Stimulated activated CD4-positive, alpha-beta T cell treated with anti-CD3 and anti-CD28 coated beads, Interleukin-12 subunit alpha, Interleukin-12 subunit beta, amount 100 ng/mL, for 24 hours (primary cell): Measurements from ENCODE around the gene APOB.

Source experiments
- DNase-seq, 2 experiments: peaks; one replicate each; pipeline ENCODE4 v3.0.0-alpha.2; 2020; ENCODE audit warnings: low read depth in 2 of 2

Gene APOB

DNA sequence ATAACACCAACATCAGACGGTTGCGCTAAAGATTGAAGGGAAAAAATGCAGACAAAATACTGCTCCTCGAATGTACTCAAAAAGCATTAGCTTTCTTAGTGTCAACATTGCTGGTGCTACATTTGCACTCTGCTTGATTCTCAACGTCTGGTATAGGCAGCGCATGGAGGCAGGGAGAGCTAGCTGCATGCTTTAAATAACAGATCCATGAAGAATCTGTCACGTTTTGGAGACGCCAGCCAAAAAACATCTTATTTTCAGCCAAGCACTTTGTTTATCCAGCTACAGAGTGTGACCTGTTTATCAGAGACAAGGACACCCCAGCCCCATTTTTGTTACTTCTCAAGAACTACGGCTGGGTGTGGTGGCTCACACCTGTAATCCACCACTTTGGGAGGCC lies 59.5 kb downstream of the APOB start:
- no peak for DNase-seq

DNA sequence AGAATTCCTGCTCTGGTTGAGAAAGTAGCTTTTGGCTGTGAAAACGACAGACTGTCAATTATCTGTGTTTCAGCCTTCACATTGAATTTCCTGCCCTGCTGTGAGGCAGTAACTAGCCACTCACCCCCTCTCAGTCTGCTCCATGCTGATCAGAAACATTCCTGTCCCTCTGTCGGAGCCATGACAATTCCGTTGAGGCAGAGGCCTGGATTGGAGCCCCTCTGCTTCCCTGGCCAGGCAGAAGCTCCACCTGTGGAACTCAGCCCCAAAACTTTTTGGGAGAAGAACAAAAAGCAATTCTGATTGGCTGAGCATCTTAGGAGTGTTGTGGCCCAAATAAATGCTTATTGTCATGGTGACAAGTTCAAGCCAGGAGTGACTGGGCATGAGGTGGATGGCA lies 60.0 kb downstream of the APOB start:
- DNase-seq = no peak

DNA sequence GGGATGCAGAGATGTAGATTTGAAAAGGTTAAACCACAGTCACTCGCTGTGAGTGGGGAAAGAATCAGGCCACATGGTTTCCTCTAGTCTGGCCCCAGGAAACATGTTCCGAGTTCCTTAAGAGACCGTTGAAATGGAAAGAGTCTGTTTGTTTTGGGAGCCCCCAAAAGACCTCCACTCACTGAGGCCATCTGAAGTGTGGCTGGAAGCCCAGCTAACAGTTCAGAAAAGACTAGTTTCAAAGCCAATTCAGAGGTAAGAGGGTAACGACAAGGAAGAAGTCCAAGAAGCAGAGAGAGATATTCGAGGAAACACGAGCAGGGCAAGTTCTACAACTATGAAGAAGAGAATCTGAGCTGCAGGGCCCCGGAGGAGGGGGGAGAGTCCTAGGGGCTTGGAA lies 61.0 kb downstream of the APOB start:
- no peak for DNase-seq

DNA sequence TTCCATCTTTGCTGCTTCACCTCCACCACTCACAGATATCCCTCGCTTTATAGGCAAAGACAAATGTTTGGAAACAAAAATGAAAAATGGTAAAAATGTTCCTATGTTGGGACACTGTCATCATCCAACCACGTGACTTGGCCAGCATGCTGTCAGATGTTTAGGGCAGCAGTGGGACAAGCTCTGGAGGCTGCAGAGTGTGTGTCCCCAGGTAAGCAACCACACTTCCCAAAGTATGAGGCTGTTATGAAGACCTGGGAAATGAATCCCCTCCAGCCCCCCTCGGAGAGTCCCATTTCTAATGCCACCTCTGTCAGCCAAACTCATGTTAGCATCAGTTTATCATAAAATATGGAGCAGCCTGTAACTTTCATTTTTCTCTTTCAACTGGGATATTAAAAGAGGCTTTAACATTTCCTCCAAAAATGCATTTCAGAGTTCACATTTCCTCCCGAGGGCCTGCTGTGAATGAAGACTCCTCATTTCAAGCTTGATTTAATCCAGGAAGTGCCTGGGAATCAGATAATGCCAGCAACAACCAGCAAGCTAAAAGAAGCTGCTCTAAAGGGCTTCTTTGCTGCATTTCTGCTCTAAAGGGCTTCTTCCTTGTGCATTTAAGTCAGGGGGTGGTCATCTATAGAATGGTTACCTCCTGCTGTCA lies 66.2 kb downstream of the APOB start:
- no peak for DNase-seq

DNA sequence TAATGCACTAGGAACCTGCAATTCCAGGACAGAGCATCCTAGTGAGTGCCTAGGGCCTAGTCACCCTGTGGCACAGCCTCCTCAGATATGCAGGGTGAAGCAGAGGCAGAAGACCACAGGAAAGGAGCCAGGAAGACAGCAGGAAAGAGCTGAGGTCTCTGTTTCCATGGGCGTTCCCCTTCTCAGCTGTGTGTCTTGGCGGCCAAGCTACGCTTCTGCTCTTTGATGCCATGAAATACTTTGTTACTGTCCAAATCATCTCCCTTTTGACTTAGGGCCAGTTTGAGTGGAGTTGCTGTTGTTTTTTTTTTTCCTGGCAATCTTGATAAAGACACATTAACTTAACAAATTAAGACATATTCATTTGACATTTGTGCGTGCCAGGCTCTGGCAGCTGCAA lies 67.3 kb downstream of the APOB start:
- DNase-seq = no peak

DNA sequence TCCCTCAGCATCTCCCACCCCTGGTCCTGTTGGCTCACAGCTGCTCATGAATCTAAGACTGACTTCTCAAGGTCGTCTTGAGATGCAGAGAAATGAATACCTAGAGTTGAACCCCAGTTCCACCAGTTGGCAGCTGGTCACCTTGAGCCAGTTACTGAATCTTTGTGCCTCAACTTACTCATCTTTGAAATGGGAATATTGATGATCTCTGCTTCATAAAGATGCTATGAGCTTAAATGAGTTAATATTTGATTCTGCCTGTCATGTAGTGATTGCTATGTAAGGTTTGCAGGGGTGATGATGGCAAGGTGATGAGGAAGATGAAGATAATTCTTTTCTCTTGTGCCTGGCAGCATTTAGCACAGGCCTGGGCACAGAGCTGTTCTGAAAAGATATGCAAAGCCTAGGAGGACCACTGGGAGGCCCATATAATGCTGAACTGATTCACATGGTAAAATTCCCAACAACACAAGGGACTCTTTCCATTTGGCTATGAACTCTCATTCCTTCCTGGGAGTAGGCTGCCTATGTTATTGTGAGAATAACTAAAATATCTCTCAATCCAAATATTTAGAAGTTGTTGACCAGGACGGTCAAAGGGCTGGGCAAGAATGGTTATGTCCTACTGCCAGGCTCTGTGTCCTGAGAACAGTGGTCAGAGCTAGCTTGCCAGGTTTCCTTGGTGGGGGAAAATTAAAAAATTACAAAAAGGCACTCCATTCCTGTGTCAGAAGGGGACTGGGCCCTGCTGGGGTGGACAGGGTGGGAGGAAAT lies 70.9 kb downstream of the APOB start:
- DNase-seq = no peak

DNA sequence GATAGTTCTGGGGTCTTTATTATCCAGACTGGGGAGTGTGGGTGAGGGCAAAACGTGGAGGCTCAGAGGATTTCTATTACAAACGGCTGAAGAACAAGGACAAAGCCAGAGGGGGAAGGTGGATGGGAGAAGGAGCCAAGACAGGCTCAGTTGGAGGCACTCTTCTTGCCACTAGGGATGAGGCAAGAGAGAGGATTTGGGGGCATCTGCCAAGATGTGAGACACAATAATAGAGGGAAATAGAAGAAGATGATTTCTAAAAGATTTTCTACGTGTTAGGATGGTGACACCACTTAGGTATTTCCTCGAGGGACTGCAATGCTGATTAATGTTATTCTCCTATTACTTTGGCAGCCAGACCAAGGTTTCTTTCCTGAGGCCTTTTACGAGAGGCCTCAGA lies 71.8 kb downstream of the APOB start:
- no peak for DNase-seq

DNA sequence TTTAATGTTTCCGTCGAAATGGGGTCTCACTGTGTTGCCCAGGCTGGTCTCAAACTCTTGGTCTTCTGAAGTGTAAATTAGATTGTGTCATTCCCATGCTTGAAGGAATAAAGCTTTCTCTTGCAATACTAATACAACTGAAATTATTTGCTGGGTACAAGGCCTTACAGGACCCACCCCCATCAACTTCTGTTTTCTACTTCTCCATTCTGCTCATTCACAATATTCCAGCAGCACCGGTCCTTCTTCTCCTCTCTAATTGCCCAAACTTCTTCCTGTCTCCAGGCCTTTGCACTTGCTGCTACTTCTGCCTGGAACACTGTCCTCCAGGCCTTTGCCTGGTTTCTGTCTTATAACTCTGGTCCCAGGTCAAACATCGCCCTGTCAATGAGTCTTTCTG lies 73.8 kb downstream of the APOB start:
- no peak for DNase-seq

DNA sequence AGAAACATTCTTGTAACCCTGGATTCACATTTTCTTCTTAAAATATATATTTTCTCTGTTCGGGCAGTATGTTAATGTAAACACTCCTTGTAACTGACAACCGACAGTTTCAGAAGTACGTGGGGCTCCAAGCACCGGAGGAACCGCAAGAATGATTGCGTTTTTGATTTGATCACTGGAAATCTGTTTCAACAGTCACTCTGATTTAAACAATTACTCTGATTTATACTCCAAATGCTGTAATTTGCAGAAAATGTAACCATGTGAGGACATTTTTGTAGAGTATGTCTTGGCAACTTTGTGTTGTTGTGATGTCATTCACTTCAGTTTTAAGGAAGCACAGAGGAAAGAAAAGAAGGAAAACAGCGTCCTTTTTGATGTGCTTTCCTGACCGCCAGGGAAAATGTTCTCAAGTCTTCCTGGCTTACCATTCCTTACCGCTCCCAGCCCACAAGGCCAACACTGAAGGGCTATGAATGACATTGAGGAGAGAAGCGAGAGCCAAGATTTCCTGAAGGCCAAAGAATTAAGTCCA lies 77.7 kb downstream of the APOB start:
- no peak for DNase-seq

DNA sequence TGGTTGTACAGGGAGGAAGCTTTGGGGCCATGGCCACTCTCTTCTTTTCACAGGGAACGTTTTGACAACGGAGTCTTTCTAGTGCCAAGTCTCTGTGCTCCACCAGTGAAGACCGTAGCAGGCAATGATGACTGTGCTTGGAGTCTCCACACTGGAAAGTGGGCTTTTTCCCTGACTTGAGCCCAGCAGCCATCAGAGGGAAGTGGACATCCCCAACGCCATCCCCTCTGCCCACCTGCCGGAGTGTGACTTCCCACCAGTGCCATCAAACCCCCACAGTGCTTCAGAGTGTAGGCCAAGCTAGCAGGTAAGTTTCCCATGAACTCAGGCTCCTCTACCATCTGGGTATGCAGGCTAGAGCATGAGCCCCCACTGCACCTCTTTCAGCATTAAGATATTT lies 78.7 kb downstream of the APOB start:
- DNase-seq = no peak

DNA sequence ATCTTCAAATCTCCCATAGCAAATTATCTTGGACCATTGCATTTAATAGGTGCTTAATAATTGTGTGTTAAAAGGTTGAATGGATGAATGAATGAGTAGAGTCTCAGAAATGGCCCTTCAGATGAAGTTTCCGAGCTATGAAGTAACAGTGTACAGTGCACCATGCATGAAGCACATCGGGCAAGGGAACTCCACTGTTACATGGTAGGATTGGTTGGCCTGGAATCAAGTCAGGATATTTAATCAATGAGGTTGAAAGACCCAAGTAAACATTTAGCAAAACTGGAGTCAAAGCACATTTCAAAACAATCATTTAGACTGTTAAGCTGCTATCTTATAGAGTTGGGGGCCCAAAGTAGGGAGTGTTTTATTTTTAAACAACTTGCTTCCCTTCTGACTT lies 80.0 kb downstream of the APOB start:
- no peak for DNase-seq

DNA sequence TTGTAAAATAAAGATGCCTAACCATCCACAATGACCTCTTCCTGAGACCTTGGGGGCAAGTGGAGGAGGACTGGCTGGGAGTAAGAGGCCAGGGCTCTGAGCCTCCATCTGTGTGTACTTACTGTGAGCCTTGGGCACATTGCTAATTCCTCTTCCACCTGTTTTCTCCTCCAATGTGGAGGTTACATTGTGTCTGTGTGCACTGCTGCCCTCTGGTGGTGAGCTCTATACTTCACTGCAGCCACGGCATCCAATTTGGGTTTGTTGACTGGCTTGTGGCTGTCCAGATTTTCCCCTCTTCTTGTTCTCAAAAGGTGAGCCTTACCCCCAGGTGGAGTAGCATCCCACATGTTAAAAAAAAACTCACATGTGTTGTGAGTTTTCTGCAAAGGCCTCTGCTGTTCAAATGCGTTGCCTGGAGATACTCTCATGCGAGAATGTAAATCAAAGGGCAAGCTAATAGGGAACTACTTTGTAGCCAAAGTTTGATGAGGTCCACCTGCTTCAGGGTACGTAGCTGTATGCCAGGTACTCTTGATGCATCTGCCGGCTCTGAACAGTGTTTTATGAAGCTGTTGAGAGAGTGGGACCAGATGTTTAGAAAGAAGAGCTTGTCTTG lies 80.8 kb downstream of the APOB start:
- DNase-seq = peak; percentile 46 to 74

DNA sequence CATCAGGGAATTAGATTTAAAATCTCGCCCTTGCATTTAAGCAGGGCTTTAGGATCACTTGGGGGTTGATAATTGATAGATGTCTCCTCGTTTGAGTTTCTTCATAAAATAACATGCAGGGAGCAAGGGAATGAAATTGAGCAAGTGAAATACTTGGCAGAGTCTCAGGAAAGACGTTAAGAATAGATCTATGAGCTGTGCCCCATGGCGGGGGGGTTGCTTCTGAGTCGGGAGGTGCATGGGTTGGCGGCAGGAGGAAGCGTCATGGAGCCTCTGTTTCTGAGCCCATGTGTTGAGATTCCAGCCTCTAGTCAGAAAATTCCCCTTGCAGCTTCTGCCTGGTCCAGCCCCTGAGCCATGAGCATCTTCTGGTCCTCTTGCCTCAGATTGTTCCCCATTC lies 82.0 kb downstream of the APOB start:
- DNase-seq = no peak

DNA sequence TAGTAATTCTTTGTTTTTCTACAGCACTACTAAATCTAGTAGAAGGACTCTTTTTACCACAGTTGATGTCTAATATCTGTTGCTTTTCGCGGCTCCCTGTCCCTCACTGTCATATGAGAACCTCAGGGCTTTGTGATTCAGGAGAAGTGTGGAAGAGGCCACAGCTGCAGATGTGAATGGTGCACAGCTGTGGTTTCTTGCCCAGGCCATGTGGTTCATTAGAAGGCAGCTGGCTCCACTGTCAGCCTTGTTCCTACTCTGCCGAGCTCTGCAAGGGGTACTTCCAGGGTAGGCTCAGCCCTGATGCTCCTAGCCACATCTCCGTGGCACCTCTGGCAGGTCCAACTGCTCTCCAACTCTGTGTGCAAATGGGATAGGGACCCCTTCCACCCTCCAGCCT lies 83.9 kb downstream of the APOB start:
- DNase-seq = no peak

DNA sequence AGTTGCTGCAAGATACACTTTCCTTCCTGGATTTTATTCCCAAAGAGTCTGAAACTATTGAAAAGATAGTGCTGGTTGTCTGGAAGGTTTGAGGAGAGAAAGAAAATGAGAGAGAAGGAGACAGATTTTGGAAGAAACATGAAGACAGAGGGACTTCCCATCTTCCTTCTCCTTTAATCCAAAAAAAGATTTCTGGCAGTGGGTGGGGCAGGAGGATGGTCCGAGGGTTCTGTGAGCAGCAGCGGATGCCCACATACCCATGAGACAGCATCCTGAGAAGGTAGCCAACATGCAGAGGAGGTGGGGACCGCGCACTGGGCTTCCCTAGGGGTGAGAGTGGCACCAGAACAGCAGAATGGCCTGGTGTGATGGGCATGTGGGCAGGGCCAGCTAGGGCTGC lies 84.6 kb downstream of the APOB start:
- DNase-seq = no peak

DNA sequence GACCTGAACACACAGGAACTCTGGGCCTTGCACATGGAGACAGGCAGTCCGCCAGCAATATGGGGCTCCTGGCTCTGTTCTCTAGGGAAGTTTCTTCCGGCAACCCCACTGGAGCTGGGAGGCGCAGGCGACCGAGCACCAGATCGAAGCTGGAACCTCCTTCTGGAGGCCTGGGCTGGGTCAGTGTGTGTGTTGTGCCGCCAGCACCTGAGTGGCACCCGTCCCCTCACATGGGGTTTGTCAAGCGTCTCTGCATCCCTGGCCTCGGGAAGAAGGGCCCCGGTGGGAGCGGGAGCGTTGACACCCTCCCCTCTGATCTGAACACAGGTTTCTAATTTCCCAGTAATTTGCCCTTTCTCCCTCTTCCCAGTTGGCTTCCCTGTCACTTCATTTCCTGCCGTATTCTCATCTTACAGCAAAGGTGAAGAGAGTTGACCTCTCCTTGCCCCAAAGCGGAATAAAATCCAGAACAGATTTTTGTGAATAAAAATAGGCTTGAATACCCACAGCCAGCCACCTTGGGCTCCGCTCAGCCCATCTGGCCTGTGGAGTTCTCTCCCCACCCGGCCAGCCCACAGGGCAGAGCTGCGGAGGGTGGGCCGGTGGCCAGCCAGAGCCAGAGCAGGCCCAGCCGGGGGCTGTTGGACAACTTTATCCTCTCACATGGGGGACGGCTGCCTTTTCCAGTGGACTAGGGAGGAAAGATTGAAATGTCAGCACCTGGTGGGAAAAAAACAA lies 85.9 kb downstream of the APOB start:
- DNase-seq = no peak

DNA sequence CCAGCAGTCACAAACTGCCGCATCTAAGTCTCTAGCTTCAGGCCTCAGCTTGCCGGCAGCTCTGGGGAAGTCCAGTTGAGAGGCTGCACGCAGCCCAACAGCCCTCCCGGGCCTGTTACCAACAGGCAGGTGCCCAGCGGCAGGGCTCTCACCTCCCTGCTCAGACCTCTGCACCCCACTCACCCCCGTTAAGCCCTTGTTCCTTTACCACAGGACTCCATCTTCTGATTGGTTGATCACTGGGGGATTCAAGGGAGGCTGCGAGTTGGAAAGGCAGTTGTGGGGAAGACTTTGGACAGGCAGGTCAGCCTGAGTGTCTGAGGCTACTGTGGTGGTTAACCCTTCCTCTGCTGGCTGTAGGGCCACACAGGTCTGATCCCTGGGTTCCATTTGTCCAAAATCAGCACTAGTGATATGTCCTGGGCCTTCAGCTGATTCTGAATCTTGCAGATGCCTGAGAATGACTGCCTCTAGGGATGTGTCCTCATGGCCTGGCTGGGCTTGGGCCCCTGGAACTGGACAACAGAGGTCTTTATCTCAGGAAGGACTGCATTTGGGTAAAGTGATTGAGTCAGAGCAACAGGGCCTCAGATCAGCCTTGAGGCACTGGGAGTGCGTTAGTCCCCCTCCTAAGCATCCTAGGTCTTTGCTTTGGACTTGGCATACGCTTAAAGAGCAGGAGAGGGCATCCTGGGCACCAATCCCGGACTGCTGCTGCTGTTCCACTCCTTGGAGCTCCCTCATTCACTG lies 88.4 kb downstream of the APOB start:
- no peak for DNase-seq

DNA sequence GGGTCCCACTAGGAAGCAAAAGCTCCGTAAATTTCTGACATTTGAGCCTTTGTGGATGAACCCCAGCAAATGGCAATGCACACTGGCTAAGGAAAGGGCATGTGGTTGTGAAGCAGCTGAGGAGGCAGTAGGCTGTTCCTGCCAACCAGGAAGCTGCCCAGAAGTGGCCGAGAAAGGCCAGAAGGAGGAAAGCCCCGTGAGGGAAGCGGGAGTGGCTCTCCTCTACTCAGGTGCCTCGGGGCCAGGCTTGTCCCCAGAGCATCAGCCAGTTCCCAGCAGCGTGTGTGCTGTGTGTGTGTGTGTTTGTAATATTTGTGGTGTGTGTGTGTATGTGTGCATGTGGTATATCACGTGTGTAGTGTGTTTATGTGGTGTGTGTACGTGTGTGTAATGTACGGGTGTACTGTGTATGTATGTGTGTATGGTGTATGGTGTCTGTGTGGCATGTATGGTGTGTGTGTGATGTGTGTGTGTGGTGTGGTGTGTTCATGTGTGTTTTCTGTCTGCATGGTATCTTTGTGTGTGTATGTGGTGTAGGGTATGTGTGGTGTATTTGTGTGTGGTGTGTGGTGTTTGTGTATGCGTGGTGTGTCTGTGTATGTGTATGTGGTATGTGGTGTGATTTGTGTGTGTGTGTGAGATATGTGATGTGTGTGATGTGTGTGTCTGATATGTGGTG lies 90.6 kb downstream of the APOB start:
- no peak for DNase-seq
